SJCRH30 (cell line): ENCODE measurements around the gene CEACAM1. TPM values are rescaled to one million over a fixed set of nuclear protein-coding genes. Genes with fewer than 3 reads are reported as not detected.
"Not testable (repeated sequence)": the region's sequence is repeated elsewhere in the genome, so short reads cannot be mapped to it uniquely, and the experiment has no call there.

ENCODE experiments used
- DNase-seq, 2 experiments: peaks; one replicate each; pipeline ENCODE4 v3.0.0-alpha.2; 2015 to 2020
- H3K27ac ChIP-seq: fragments of 250-450 bp; sonication (Bioruptor Pico); 2 replicates; pipeline ENCODE4 v1.5.1; 2020; ENCODE audit warnings: mild to moderate bottlenecking, moderate library complexity
- H3K27me3 ChIP-seq: fragments of 250-450 bp; sonication (Bioruptor Pico); 2 replicates; pipeline ENCODE4 v1.5.1; 2020; ENCODE audit warnings: mild to moderate bottlenecking, moderate library complexity
- H3K36me3 ChIP-seq: fragments of 250-450 bp; sonication (Bioruptor Pico); 2 replicates; pipeline ENCODE4 v1.5.1; 2020; ENCODE audit warnings: mild to moderate bottlenecking, moderate library complexity
- H3K4me1 ChIP-seq: fragments of 250-450 bp; sonication (Bioruptor Pico); 2 replicates; pipeline ENCODE4 v1.5.1; 2020; ENCODE audit warnings: mild to moderate bottlenecking, moderate library complexity
- H3K4me3 ChIP-seq: fragments of 250-450 bp; sonication (Bioruptor Pico); 2 replicates; pipeline ENCODE4 v1.5.1; 2020; ENCODE audit warnings: mild to moderate bottlenecking, moderate library complexity
- H3K9me3 ChIP-seq: fragments of 250-450 bp; sonication (Bioruptor Pico); replicated peaks from 2 replicates; pipeline ENCODE4 v1.5.1; 2020; ENCODE audit warnings: mild to moderate bottlenecking, moderate library complexity
- total RNA-seq: library from RNA; depleted of rRNA; stranded (reverse); fragments of >200 nt; shearing (Covaris generic); gene quantifications from 2 replicates; pipeline ENCODE4 v1.2.3, GENCODE V29; 2014

CEACAM1 gene
- total RNA-seq, 1 experiment from 2014 or later = not detected

DNA sequence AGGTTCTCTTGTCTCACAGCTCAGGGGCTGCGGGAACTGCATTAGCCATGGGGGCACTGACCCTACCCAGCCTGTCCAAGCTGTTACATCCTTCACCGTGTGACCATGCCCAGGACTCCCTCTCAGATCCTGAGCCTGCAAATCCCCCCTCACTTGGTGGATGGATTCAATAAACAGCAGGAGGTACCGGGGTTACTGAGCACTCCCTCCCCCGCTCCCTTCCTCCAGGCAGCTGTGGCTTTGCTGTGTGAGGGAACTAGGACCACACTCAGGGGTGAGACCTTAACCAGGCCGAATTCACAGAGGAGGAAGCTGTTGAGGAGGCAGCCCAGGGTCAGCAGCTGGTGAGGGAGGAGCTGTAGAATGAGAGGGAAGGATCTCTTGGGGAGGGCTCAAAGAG lies 27.0 kb upstream of the CEACAM1 start:
- DNase-seq = no peak
- Histone ChIP-seq H3K4me3 (no peak overlapping the region), H3K4me1 (no peaks in the 10 kb centered on the region), H3K36me3 (no peaks in the 10 kb centered on the region), H3K27me3 (peaks cover 2% of the 10 kb centered on the region; the same call in 1 of the 2 replicates), H3K9me3 (no peaks in the 10 kb centered on the region), H3K27ac (no peak overlapping the region)

GRCh38 chr19:42554046-42554575 lies 25.8 kb upstream of the CEACAM1 start:
- Histone ChIP-seq H3K27ac (no peak overlapping the region), H3K4me3 (no peak overlapping the region), H3K4me1 (no peaks in the 10 kb centered on the region), H3K27me3 (peaks cover 2% of the 10 kb centered on the region; the same call in 1 of the 2 replicates), H3K9me3 (no peaks in the 10 kb centered on the region), H3K36me3 (no peaks in the 10 kb centered on the region)
- no peak for DNase-seq

- H3K36me3 ChIP-seq = no peaks in the 10 kb centered on the region
- DNase-seq = peak in 1 of 2 experiments; percentile 14
- no peaks in the 10 kb centered on the region for H3K4me1 ChIP-seq
- H3K27me3 ChIP-seq = peaks cover 2% of the 10 kb centered on the region; the same call in 1 of the 2 replicates
- no peaks in the 10 kb centered on the region for H3K9me3 ChIP-seq
- H3K27ac ChIP-seq = no peak overlapping the region
- H3K4me3 ChIP-seq = no peak overlapping the region
Measured at GRCh38 chr19:42553292-42554045, 25.2 kb upstream of the CEACAM1 start.

- Histone ChIP-seq H3K36me3 (no peaks in the 10 kb centered on the region), H3K4me1 (no peaks in the 10 kb centered on the region), H3K27me3 (peaks cover 2% of the 10 kb centered on the region; the same call in 1 of the 2 replicates), H3K4me3 (no peak overlapping the region), H3K27ac (no peak overlapping the region), H3K9me3 (no peaks in the 10 kb centered on the region)
- no peak for DNase-seq
Measured at GRCh38 chr19:42552086-42553065, 24.1 kb upstream of the CEACAM1 start.

GRCh38 chr19:42550521-42550920 lies 22.2 kb upstream of the CEACAM1 start:
- not testable (repeated sequence) for H3K9me3 ChIP-seq, H3K36me3 ChIP-seq, H3K4me3 ChIP-seq, H3K4me1 ChIP-seq, H3K27me3 ChIP-seq, H3K27ac ChIP-seq, DNase-seq

- H3K4me1 ChIP-seq, H3K4me3 ChIP-seq, H3K9me3 ChIP-seq, H3K36me3 ChIP-seq, H3K27me3 ChIP-seq, H3K27ac ChIP-seq, DNase-seq: not testable (repeated sequence)
Measured at GRCh38 chr19:42549067-42549466, 20.8 kb upstream of the CEACAM1 start.

- Histone ChIP-seq H3K4me3 (no peak overlapping the region), H3K9me3 (no peaks in the 10 kb centered on the region), H3K36me3 (no peaks in the 10 kb centered on the region), H3K27ac (no peak overlapping the region), H3K27me3 (no peaks in the 10 kb centered on the region), H3K4me1 (no peaks in the 10 kb centered on the region)
- DNase-seq = peak in 1 of 2 experiments; percentile 9
Measured at GRCh38 chr19:42548552-42548951, 20.3 kb upstream of the CEACAM1 start.

GRCh38 chr19:42547929-42548328 lies 19.6 kb upstream of the CEACAM1 start:
- H3K27me3 ChIP-seq = no peaks in the 10 kb centered on the region
- no peak overlapping the region for H3K4me3 ChIP-seq
- H3K9me3 ChIP-seq = no peaks in the 10 kb centered on the region
- no peak overlapping the region for H3K27ac ChIP-seq
- H3K4me1 ChIP-seq = no peaks in the 10 kb centered on the region
- DNase-seq = no peak
- no peaks in the 10 kb centered on the region for H3K36me3 ChIP-seq

DNA sequence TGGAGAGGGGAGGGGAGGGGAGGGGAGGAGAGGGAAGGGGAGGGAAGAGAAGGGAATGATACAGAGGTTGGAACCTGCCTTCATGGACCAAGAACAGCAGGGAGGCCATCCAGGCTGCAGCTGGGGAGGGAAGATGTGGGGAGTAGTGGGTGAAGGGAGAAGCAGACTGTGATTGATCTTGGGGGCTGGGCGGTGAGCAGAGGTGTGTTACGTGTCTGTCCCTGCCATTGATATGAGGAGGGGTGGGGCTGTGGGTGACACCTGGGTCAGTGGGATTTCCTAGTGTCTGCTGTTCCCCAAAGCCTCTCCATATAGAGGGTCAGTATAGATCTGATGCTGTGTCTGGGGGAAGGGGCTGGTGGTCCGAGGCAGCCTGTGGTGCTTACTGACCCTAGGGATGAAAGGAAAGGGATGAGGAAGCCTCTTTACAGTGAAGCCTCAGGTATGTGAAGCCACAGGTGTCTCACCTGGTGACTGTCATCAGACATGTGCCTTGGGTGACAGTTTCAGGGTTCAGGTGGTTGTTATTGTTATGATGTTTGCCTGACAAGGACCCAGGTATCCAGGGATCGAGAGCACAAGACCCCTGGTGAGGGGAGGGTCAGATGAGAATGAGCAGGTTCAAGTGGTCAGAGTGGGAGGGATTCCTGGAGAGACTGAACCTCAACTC lies 18.7 kb upstream of the CEACAM1 start:
- H3K27ac ChIP-seq = no peak overlapping the region
- H3K4me1 ChIP-seq = no peaks in the 10 kb centered on the region
- DNase-seq = no peak
- no peaks in the 10 kb centered on the region for H3K27me3 ChIP-seq
- no peak overlapping the region for H3K4me3 ChIP-seq
- H3K9me3 ChIP-seq = no peaks in the 10 kb centered on the region
- no peaks in the 10 kb centered on the region for H3K36me3 ChIP-seq

- no peak overlapping the region for H3K27ac ChIP-seq
- H3K4me3 ChIP-seq = no peak overlapping the region
- H3K27me3 ChIP-seq = no peaks in the 10 kb centered on the region; the same call in 1 of the 2 replicates
- no peaks in the 10 kb centered on the region for H3K4me1 ChIP-seq
- no peaks in the 10 kb centered on the region for H3K36me3 ChIP-seq
- H3K9me3 ChIP-seq = no peaks in the 10 kb centered on the region
- DNase-seq = no peak
Measured at GRCh38 chr19:42544146-42544545, 15.9 kb upstream of the CEACAM1 start.

GRCh38 chr19:42542791-42543190 lies 14.5 kb upstream of the CEACAM1 start:
- H3K36me3 ChIP-seq = no peaks in the 10 kb centered on the region
- no peak overlapping the region for H3K4me3 ChIP-seq
- H3K27me3 ChIP-seq = no peaks in the 10 kb centered on the region; the same call in 1 of the 2 replicates
- no peak for DNase-seq
- no peak overlapping the region for H3K27ac ChIP-seq
- H3K9me3 ChIP-seq = no peaks in the 10 kb centered on the region
- no peaks in the 10 kb centered on the region for H3K4me1 ChIP-seq

- Histone ChIP-seq H3K27me3 (no peaks in the 10 kb centered on the region; the same call in 1 of the 2 replicates), H3K36me3 (no peaks in the 10 kb centered on the region), H3K4me1 (no peaks in the 10 kb centered on the region), H3K27ac (no peak overlapping the region), H3K4me3 (no peak overlapping the region), H3K9me3 (no peaks in the 10 kb centered on the region)
- DNase-seq = no peak
Measured at GRCh38 chr19:42540071-42540553, 11.8 kb upstream of the CEACAM1 start.

- H3K4me3 ChIP-seq = no peak overlapping the region
- H3K36me3 ChIP-seq = no peaks in the 10 kb centered on the region
- H3K4me1 ChIP-seq = no peaks in the 10 kb centered on the region
- H3K9me3 ChIP-seq = no peaks in the 10 kb centered on the region
- H3K27me3 ChIP-seq = no peaks in the 10 kb centered on the region; the same call in 1 of the 2 replicates
- H3K27ac ChIP-seq = no peak overlapping the region
- DNase-seq = no peak
Measured at GRCh38 chr19:42538841-42539709, 10.8 kb upstream of the CEACAM1 start.
